ENCODE results near the gene KRTAP10-8.

Gene KRTAP10-8

GRCh38 chr21:44616591-44616926 is 4.7 kb downstream of the KRTAP10-8 start:
- no peaks in the 10 kb centered on the region for H3K9me2 ChIP-seq (replicated peaks; ENCODE audit: control insufficient read depth, low read length)
- H3F3A ChIP-seq (ENCODE audit: control insufficient read depth, insufficient read depth) = no peaks in the 10 kb centered on the region
- H3K4me3 ChIP-seq (ENCODE audit: low read length) = no peak overlapping the region
- H3K27ac ChIP-seq (ENCODE audit: low read depth, low read length) = no peak overlapping the region
- H3K4me1 ChIP-seq (ENCODE audit: control insufficient read depth, low read length) = peaks cover 11% of the 10 kb centered on the region
- peaks cover 19% of the 10 kb centered on the region for H3K9me3 ChIP-seq (ENCODE audit: control insufficient read depth, insufficient read depth, low read length)
- H3K27me3 ChIP-seq (ENCODE audit: control insufficient read depth, low read length) = no peaks in the 10 kb centered on the region
- H3K79me2 ChIP-seq (ENCODE audit: control insufficient read depth, low read length) = no peaks in the 10 kb centered on the region
- H3K4me2 ChIP-seq (ENCODE audit: low read length) = no peak overlapping the region
- TF ChIP-seq EZH2phosphoT487 (IDR thresholded peaks at IDR 0.05; ENCODE audit: borderline replicate concordance, low read length) (no peak), CTCF (IDR thresholded peaks at IDR 0.05; ENCODE audit: low read depth, low read length, poor library complexity, severe bottlenecking) (no peak)
- no peaks in the 10 kb centered on the region for H4K20me1 ChIP-seq (ENCODE audit: control insufficient read depth, insufficient read depth, low read depth, low read length)
- no peaks in the 10 kb centered on the region for H3K36me3 ChIP-seq (ENCODE audit: control insufficient read depth, low read length)

GRCh38 chr21:44617071-44617501 is 5.2 kb downstream of the KRTAP10-8 start:
- Histone ChIP-seq H4K20me1 (ENCODE audit: control insufficient read depth, insufficient read depth, low read depth, low read length) (no peaks in the 10 kb centered on the region), H3F3A (ENCODE audit: control insufficient read depth, insufficient read depth) (no peaks in the 10 kb centered on the region), H3K27me3 (ENCODE audit: control insufficient read depth, low read length) (no peaks in the 10 kb centered on the region), H3K9me3 (ENCODE audit: control insufficient read depth, insufficient read depth, low read length) (peaks cover 13% of the 10 kb centered on the region), H3K4me1 (ENCODE audit: control insufficient read depth, low read length) (peaks cover 11% of the 10 kb centered on the region), H3K9me2 (replicated peaks; ENCODE audit: control insufficient read depth, low read length) (no peaks in the 10 kb centered on the region), H3K4me3 (ENCODE audit: low read length) (no peak overlapping the region), H3K36me3 (ENCODE audit: control insufficient read depth, low read length) (no peaks in the 10 kb centered on the region), H3K27ac (ENCODE audit: low read depth, low read length) (no peak overlapping the region), H3K4me2 (ENCODE audit: low read length) (no peak overlapping the region), H3K79me2 (ENCODE audit: control insufficient read depth, low read length) (no peaks in the 10 kb centered on the region)
- TF ChIP-seq CTCF (IDR thresholded peaks at IDR 0.05; ENCODE audit: low read depth, low read length, poor library complexity, severe bottlenecking) = no peak
- TF ChIP-seq EZH2phosphoT487 (IDR thresholded peaks at IDR 0.05; ENCODE audit: borderline replicate concordance, low read length) = no peak

- H3K4me2 ChIP-seq (ENCODE audit: low read length) = no peak overlapping the region
- no peaks in the 10 kb centered on the region for H3K27me3 ChIP-seq (ENCODE audit: control insufficient read depth, low read length)
- peaks cover 15% of the 10 kb centered on the region for H3K9me3 ChIP-seq (ENCODE audit: control insufficient read depth, insufficient read depth, low read length)
- no peaks in the 10 kb centered on the region for H3K9me2 ChIP-seq (replicated peaks; ENCODE audit: control insufficient read depth, low read length)
- H4K20me1 ChIP-seq (ENCODE audit: control insufficient read depth, insufficient read depth, low read depth, low read length) = no peaks in the 10 kb centered on the region
- no peaks in the 10 kb centered on the region for H3F3A ChIP-seq (ENCODE audit: control insufficient read depth, insufficient read depth)
- H3K36me3 ChIP-seq (ENCODE audit: control insufficient read depth, low read length) = no peaks in the 10 kb centered on the region
- TF ChIP-seq CTCF (IDR thresholded peaks at IDR 0.05; ENCODE audit: low read depth, low read length, poor library complexity, severe bottlenecking) = no peak
- TF ChIP-seq EZH2phosphoT487 (IDR thresholded peaks at IDR 0.05; ENCODE audit: borderline replicate concordance, low read length) = no peak
- H3K4me1 ChIP-seq (ENCODE audit: control insufficient read depth, low read length) = peaks cover 11% of the 10 kb centered on the region
- no peaks in the 10 kb centered on the region for H3K79me2 ChIP-seq (ENCODE audit: control insufficient read depth, low read length)
- no peak overlapping the region for H3K4me3 ChIP-seq (ENCODE audit: low read length)
- H3K27ac ChIP-seq (ENCODE audit: low read depth, low read length) = no peak overlapping the region
Measured at GRCh38 chr21:44618504-44618903, 6.6 kb downstream of the KRTAP10-8 start.

- no peak overlapping the region for H3K4me3 ChIP-seq (ENCODE audit: low read length)
Measured at GRCh38 chr21:44618909-44619308, 7.0 kb downstream of the KRTAP10-8 start.

More at GRCh38 chr21:44618909-44619308, 7.0 kb downstream of the KRTAP10-8 start:
- Histone ChIP-seq H3K36me3 (ENCODE audit: control insufficient read depth, low read length) (no peaks in the 10 kb centered on the region), H3K9me3 (ENCODE audit: control insufficient read depth, insufficient read depth, low read length) (peaks cover 17% of the 10 kb centered on the region), H3K79me2 (ENCODE audit: control insufficient read depth, low read length) (no peaks in the 10 kb centered on the region), H3K27ac (ENCODE audit: low read depth, low read length) (no peak overlapping the region), H3K4me2 (ENCODE audit: low read length) (no peak overlapping the region), H3F3A (ENCODE audit: control insufficient read depth, insufficient read depth) (no peaks in the 10 kb centered on the region), H3K9me2 (replicated peaks; ENCODE audit: control insufficient read depth, low read length) (no peaks in the 10 kb centered on the region), H3K27me3 (ENCODE audit: control insufficient read depth, low read length) (no peaks in the 10 kb centered on the region), H3K4me1 (ENCODE audit: control insufficient read depth, low read length) (peaks cover 11% of the 10 kb centered on the region), H4K20me1 (ENCODE audit: control insufficient read depth, insufficient read depth, low read depth, low read length) (no peaks in the 10 kb centered on the region)
- no peak for TF ChIP-seq CTCF (IDR thresholded peaks at IDR 0.05; ENCODE audit: low read depth, low read length, poor library complexity, severe bottlenecking)
- TF ChIP-seq EZH2phosphoT487 (IDR thresholded peaks at IDR 0.05; ENCODE audit: borderline replicate concordance, low read length) = no peak
